LNCAP (cell line): Measurements from ENCODE around the gene ITIH1.

ENCODE experiments used
- CTCF ChIP-seq: fragments of 450-650 bp; IDR thresholded peaks from 2 replicates; pipeline ENCODE4 v1.5.1; 2017; ENCODE audit warnings: mild to moderate bottlenecking

The ITIH1 gene

GRCh38 chr3:52809662-52810377 lies 32.4 kb downstream of the ITIH1 start:
- TF ChIP-seq CTCF: no peak

- TF ChIP-seq CTCF: no peak
Measured at GRCh38 chr3:52810923-52811322, 33.5 kb downstream of the ITIH1 start.

GRCh38 chr3:52811452-52812011 lies 34.1 kb downstream of the ITIH1 start:
- TF ChIP-seq CTCF: no peak

- no peak for TF ChIP-seq CTCF
Measured at GRCh38 chr3:52813810-52814209, 36.4 kb downstream of the ITIH1 start.

- TF ChIP-seq CTCF: no peak
Measured at GRCh38 chr3:52816199-52816598, 38.8 kb downstream of the ITIH1 start.

GRCh38 chr3:52816654-52817053 lies 39.3 kb downstream of the ITIH1 start:
- no peak for TF ChIP-seq CTCF

- TF ChIP-seq CTCF: no peak
Measured at GRCh38 chr3:52817221-52817620, 39.8 kb downstream of the ITIH1 start.
